MM.1S (cell line): ENCODE measurements around the gene CCBE1.

Source experiments
- DNase-seq: peaks from one replicate; pipeline ENCODE4 v3.0.0-alpha.2; 2015
- H2AFZ ChIP-seq: fragments of 300-600 bp; sonication (generic); 2 replicates; pipeline ENCODE4 v1.6.0; 2016; ENCODE audit warnings: antibody characterized with exemption, low read length
- H3F3A ChIP-seq: fragments of 300-600 bp; sonication (generic); 2 replicates; pipeline ENCODE4 v1.6.1; 2016; ENCODE audit warnings: mild to moderate bottlenecking, antibody characterized with exemption, low read length, moderate library complexity, mixed read lengths; ENCODE audit not compliant: insufficient read depth
- H3K27ac ChIP-seq: fragments of 300-600 bp; sonication (generic); 2 replicates; pipeline ENCODE4 v1.5.1; 2016; ENCODE audit warnings: mild to moderate bottlenecking, low read length
- H3K27me3 ChIP-seq: fragments of 300-600 bp; sonication (generic); replicated peaks from 2 replicates; pipeline ENCODE4 v1.6.0; 2016; ENCODE audit warnings: low read length; ENCODE audit not compliant: insufficient read depth
- H3K36me3 ChIP-seq: fragments of 300-600 bp; sonication (generic); replicated peaks from 2 replicates; pipeline ENCODE4 v1.6.1; 2016; ENCODE audit warnings: mild to moderate bottlenecking, low read length, mixed read lengths; ENCODE audit not compliant: insufficient read depth
- H3K4me1 ChIP-seq: fragments of 300-600 bp; sonication (generic); 2 replicates; pipeline ENCODE4 v1.6.1; 2016; ENCODE audit warnings: low read length, mixed read lengths
- H3K4me2 ChIP-seq: fragments of 300-600 bp; sonication (generic); 2 replicates; pipeline ENCODE4 v1.6.0; 2016; ENCODE audit warnings: low read depth, low read length
- H3K4me3 ChIP-seq: fragments of 300-600 bp; sonication (generic); 2 replicates; pipeline ENCODE4 v1.5.1; 2016; ENCODE audit warnings: low read length, mixed read lengths
- H3K79me2 ChIP-seq: fragments of 300-600 bp; sonication (generic); 2 replicates; pipeline ENCODE4 v1.6.1; 2016; ENCODE audit warnings: mixed run types, low read length, mixed read lengths
- H3K9ac ChIP-seq: fragments of 300-600 bp; sonication (generic); 2 replicates; pipeline ENCODE4 v1.6.1; 2016; ENCODE audit warnings: low read length, mixed read lengths
- H3K9me2 ChIP-seq: fragments of 300-600 bp; sonication (generic); replicated peaks from 2 replicates; pipeline ENCODE4 v1.6.1; 2016; ENCODE audit warnings: mild to moderate bottlenecking, low read length, mixed read lengths; ENCODE audit not compliant: insufficient read depth
- H3K9me3 ChIP-seq: fragments of 300-600 bp; sonication (generic); replicated peaks from 2 replicates; pipeline ENCODE4 v1.6.1; 2016; ENCODE audit warnings: mild to moderate bottlenecking, low read length, mixed read lengths; ENCODE audit not compliant: insufficient read depth
- H4K20me1 ChIP-seq: fragments of 300-600 bp; sonication (generic); 2 replicates; pipeline ENCODE4 v1.6.1; 2016; ENCODE audit warnings: mild to moderate bottlenecking, low read length, moderate library complexity, mixed read lengths; ENCODE audit not compliant: insufficient read depth
- EZH2 ChIP-seq: fragments of 300-600 bp; sonication (generic); optimal IDR thresholded peaks from 2 replicates; pipeline ENCODE3; 2017; ENCODE audit warnings: low read depth, mild to moderate bottlenecking, antibody characterized with exemption, low read length, mixed read lengths
- EZH2phosphoT487 ChIP-seq: fragments of 300-600 bp; sonication (generic); IDR thresholded peaks from 2 replicates; pipeline ENCODE4 v1.6.1; 2018; ENCODE audit warnings: antibody characterized with exemption, low read length
- TF ChIP-seq, protein P1 (sequence below): fragments of 300-600 bp; sonication (generic); IDR thresholded peaks from 2 replicates; pipeline ENCODE4 v1.5.1; 2016; ENCODE audit warnings: antibody characterized with exemption, low read length, mixed read lengths

CCBE1 gene

DNA sequence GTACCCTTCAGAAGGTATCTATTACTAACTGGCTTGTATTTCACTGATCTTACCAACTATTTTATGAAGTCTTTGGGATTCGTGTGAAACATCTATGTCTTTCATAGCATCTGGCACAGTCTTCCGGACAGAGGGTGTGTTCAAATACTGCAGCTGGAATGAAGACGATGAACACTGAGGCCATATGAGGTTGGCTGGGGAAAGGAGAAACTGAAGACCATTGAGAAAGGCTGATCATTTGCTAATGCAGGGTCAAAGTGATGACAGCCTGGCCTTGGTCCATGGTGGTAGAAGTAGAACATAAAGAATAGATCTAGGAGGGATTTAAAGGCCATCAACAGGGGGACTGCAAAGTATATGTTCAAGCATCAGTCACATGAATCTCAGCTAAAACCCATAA lies 132.7 kb downstream of the CCBE1 start:
- H3K4me3 ChIP-seq: no peak overlapping the region
- H3F3A ChIP-seq: no peaks in the 10 kb centered on the region
- no peak for DNase-seq

DNA sequence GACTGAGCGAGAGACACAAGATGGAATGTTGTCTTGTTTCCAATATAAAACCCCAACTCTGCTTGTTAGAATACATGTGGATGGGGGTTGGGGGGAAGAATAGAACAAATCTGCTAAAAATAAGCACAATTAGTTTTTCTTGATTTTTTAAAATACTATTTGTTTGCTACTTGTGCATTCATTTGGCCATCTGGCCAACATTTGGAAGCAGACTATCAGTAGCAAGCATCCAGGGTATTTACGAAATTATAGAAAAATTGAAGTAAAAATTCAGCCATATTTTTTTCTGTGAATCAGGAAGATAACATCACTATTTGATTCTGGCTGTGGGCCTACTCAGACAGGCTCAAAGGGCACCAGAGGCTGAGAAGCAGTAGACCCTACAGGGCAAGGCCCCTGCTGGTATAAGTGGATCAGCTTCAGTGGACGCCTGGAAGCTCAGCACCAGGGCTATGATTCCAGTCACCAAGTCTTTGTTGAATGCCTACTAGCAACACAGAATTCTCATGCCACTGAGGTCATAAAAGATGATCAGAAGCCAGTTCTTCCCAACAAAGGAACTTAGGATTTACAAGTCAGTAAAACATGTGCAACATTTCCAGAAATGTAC lies 133.9 kb downstream of the CCBE1 start:
- no peaks in the 10 kb centered on the region for H4K20me1 ChIP-seq

More for the DNA sequence above, 132.7 kb downstream of the CCBE1 start:
- H3K9me3 ChIP-seq: no peaks in the 10 kb centered on the region
- H3K9ac ChIP-seq: no peak overlapping the region
- TF ChIP-seq EZH2: no peak
- no peak for TF ChIP-seq EZH2phosphoT487
- TF ChIP-seq, protein P1, sequence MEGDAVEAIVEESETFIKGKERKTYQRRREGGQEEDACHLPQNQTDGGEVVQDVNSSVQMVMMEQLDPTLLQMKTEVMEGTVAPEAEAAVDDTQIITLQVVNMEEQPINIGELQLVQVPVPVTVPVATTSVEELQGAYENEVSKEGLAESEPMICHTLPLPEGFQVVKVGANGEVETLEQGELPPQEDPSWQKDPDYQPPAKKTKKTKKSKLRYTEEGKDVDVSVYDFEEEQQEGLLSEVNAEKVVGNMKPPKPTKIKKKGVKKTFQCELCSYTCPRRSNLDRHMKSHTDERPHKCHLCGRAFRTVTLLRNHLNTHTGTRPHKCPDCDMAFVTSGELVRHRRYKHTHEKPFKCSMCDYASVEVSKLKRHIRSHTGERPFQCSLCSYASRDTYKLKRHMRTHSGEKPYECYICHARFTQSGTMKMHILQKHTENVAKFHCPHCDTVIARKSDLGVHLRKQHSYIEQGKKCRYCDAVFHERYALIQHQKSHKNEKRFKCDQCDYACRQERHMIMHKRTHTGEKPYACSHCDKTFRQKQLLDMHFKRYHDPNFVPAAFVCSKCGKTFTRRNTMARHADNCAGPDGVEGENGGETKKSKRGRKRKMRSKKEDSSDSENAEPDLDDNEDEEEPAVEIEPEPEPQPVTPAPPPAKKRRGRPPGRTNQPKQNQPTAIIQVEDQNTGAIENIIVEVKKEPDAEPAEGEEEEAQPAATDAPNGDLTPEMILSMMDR: no peak
- no peaks in the 10 kb centered on the region for H3K79me2 ChIP-seq
- H4K20me1 ChIP-seq: no peaks in the 10 kb centered on the region
- no peak overlapping the region for H3K4me2 ChIP-seq
- no peaks in the 10 kb centered on the region for H3K4me1 ChIP-seq
- no peaks in the 10 kb centered on the region for H3K9me2 ChIP-seq
- no peak overlapping the region for H2AFZ ChIP-seq
- H3K36me3 ChIP-seq: no peaks in the 10 kb centered on the region
- no peak overlapping the region for H3K27ac ChIP-seq
- no peaks in the 10 kb centered on the region for H3K27me3 ChIP-seq

DNA sequence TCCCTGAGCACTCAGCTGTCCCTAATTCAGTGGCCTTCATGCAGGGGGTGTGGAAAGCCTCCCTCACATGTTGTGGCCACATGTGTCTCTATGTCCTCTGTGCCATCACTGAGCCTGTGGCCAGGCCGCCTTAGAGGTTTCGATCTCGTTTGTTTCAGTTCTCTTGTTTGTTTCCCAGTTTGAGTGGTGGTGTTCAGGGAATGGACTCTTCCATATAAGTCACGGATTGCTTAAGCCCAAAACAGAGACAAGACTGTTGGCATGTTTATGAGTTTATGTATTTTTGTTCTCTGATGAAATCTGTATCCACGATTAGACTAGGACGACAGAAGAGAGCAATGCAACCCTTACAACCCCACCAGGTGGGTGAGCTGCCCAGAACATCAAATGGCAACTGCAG lies 134.5 kb downstream of the CCBE1 start:
- H3K27me3 ChIP-seq: no peaks in the 10 kb centered on the region
- H3K4me1 ChIP-seq: no peaks in the 10 kb centered on the region
- H3K36me3 ChIP-seq: no peaks in the 10 kb centered on the region
- no peaks in the 10 kb centered on the region for H3K9me2 ChIP-seq
- H3F3A ChIP-seq: no peaks in the 10 kb centered on the region
- H3K4me3 ChIP-seq: no peak overlapping the region
- no peak overlapping the region for H3K4me2 ChIP-seq
- H3K27ac ChIP-seq: no peak overlapping the region
- no peak for TF ChIP-seq EZH2phosphoT487
- no peak for TF ChIP-seq EZH2
- TF ChIP-seq, protein P1: no peak
- no peak overlapping the region for H2AFZ ChIP-seq
- no peaks in the 10 kb centered on the region for H4K20me1 ChIP-seq
- H3K9ac ChIP-seq: no peak overlapping the region
- H3K9me3 ChIP-seq: no peaks in the 10 kb centered on the region
- DNase-seq: no peak
- no peaks in the 10 kb centered on the region for H3K79me2 ChIP-seq

More for the DNA sequence above, 133.9 kb downstream of the CCBE1 start:
- Histone ChIP-seq H3K4me3 (no peak overlapping the region), H3K9me2 (no peaks in the 10 kb centered on the region), H3K9ac (no peak overlapping the region), H3K9me3 (no peaks in the 10 kb centered on the region), H3K79me2 (no peaks in the 10 kb centered on the region), H3K27me3 (no peaks in the 10 kb centered on the region), H3F3A (no peaks in the 10 kb centered on the region), H3K27ac (no peak overlapping the region), H3K4me2 (no peak overlapping the region), H2AFZ (no peak overlapping the region), H3K36me3 (no peaks in the 10 kb centered on the region), H3K4me1 (no peaks in the 10 kb centered on the region)
- TF ChIP-seq EZH2phosphoT487 (no peak), EZH2 (no peak)
- TF ChIP-seq, protein P1: no peak
- no peak for DNase-seq
